HL-60 (cell line): ENCODE results near the gene TBC1D7.

ENCODE experiments used
- DNase-seq, 2 experiments: peaks; one replicate each; pipeline ENCODE4 v3.0.0-alpha.2; 2010 to 2020; ENCODE audit warnings: low read depth in 1 of 2, low spot score in 1 of 2
- H3K27ac ChIP-seq: fragments of 250-450 bp; sonication (Bioruptor Pico); replicated peaks from 2 replicates; pipeline ENCODE4 v1.5.1; 2020; ENCODE audit warnings: mild to moderate bottlenecking, moderate library complexity
- H3K27me3 ChIP-seq: fragments of 250-450 bp; sonication (Bioruptor Pico); 2 replicates; pipeline ENCODE4 v1.5.1; 2021; ENCODE audit warnings: mild to moderate bottlenecking, moderate library complexity; ENCODE audit not compliant: insufficient read depth, poor library complexity, severe bottlenecking
- H3K4me3 ChIP-seq: replicated peaks from 2 replicates; pipeline ENCODE4 v1.5.1; 2011; ENCODE audit warnings: mild to moderate bottlenecking, control low read depth, low read length; ENCODE audit not compliant: insufficient read depth
- GABPA ChIP-seq: IDR thresholded peaks from 2 replicates; pipeline ENCODE4 v1.6.1; 2012; ENCODE audit warnings: low read depth
- POLR2AphosphoS5 ChIP-seq: IDR thresholded peaks from 2 replicates; pipeline ENCODE4 v1.6.1; 2012; ENCODE audit warnings: low read depth
- SPI1 ChIP-seq: IDR thresholded peaks from 2 replicates; pipeline ENCODE4 v1.6.1; 2012; ENCODE audit warnings: low read depth, mild to moderate bottlenecking, borderline replicate concordance
- TF ChIP-seq, protein P1 (sequence below): IDR thresholded peaks from 2 replicates; pipeline ENCODE4 v1.6.1; 2012; ENCODE audit warnings: low read depth; ENCODE audit not compliant: insufficient replicate concordance
- TF ChIP-seq, protein P2 (sequence below): IDR thresholded peaks from one replicate; pipeline ENCODE4 v1.5.1; 2011; ENCODE audit warnings: low read length, control low read depth, inconsistent platforms; ENCODE audit not compliant: insufficient read depth

TBC1D7 gene

DNA sequence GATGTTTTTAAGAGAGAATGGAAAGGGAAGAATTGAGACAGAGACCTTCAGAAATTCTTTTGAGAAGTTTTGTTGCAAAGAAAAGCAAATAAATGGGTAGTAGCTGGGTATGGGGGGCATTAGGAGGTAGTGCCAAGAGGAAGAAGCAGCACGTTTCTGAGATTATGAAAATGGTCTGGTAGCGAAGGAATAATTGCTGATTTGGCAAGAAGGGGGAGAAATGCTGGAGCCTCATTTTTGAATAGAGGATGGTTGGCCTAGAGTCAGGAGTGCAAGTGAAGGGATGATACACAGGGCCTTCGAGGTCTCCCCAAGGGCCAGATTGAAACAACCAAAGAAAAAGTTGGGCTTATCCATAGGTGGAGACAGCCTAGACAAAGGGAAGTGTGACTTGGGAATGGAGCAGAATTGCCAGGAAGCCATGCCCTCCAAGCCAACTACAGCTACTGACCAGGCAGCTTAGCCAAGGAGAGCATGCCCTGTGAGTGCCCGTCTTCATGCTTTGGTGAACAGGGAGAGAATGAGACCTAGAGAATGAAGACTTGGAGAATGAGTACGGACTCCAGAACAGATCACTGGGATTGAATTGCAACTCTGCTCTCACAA lies 14.2 kb upstream of the TBC1D7 start:
- Histone ChIP-seq H3K4me3 (no peak overlapping the region), H3K27ac (no peak overlapping the region), H3K27me3 (no peaks in the 10 kb centered on the region)
- DNase-seq, result no peak
- TF ChIP-seq, protein P1, sequence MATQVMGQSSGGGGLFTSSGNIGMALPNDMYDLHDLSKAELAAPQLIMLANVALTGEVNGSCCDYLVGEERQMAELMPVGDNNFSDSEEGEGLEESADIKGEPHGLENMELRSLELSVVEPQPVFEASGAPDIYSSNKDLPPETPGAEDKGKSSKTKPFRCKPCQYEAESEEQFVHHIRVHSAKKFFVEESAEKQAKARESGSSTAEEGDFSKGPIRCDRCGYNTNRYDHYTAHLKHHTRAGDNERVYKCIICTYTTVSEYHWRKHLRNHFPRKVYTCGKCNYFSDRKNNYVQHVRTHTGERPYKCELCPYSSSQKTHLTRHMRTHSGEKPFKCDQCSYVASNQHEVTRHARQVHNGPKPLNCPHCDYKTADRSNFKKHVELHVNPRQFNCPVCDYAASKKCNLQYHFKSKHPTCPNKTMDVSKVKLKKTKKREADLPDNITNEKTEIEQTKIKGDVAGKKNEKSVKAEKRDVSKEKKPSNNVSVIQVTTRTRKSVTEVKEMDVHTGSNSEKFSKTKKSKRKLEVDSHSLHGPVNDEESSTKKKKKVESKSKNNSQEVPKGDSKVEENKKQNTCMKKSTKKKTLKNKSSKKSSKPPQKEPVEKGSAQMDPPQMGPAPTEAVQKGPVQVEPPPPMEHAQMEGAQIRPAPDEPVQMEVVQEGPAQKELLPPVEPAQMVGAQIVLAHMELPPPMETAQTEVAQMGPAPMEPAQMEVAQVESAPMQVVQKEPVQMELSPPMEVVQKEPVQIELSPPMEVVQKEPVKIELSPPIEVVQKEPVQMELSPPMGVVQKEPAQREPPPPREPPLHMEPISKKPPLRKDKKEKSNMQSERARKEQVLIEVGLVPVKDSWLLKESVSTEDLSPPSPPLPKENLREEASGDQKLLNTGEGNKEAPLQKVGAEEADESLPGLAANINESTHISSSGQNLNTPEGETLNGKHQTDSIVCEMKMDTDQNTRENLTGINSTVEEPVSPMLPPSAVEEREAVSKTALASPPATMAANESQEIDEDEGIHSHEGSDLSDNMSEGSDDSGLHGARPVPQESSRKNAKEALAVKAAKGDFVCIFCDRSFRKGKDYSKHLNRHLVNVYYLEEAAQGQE, result no peak
- TF ChIP-seq POLR2AphosphoS5 (no peak), SPI1 (no peak), GABPA (no peak)
- TF ChIP-seq, protein P2, sequence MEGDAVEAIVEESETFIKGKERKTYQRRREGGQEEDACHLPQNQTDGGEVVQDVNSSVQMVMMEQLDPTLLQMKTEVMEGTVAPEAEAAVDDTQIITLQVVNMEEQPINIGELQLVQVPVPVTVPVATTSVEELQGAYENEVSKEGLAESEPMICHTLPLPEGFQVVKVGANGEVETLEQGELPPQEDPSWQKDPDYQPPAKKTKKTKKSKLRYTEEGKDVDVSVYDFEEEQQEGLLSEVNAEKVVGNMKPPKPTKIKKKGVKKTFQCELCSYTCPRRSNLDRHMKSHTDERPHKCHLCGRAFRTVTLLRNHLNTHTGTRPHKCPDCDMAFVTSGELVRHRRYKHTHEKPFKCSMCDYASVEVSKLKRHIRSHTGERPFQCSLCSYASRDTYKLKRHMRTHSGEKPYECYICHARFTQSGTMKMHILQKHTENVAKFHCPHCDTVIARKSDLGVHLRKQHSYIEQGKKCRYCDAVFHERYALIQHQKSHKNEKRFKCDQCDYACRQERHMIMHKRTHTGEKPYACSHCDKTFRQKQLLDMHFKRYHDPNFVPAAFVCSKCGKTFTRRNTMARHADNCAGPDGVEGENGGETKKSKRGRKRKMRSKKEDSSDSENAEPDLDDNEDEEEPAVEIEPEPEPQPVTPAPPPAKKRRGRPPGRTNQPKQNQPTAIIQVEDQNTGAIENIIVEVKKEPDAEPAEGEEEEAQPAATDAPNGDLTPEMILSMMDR, result no peak

DNA sequence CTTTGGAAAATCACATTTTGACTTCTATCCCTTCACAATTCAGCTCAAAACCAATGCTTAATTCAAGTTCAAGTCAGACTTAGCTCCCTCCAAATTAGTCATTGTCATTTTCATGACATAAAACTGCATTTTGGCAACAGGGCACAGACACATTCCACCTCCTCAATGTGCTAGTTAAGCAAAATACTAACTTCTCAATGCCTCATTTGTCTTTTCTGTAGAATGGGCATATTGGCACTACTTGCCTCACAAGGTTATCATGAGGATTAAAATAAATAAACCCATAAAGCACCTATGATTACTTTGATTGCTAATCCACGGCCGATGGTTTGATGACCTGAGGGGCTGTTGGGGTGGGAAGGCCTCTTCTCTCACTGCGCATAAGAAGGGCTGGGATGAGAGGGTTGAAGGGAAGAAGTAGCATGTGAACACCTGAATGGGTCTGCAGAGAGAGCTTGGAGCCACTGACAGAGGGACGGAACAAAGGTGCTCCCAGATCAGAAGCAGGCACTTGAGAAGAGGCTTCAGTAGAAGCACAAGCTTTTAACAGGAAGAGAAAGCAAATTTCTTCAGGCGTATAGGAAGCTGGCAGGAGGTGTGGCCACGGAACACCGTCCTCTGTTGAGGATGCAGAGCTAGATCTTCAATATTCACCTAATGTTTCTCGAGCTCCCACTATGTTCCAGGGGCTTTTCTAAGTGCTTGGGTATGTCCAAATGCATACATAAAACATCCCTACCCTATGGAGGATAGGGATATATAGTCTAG lies 11.7 kb upstream of the TBC1D7 start:
- DNase-seq, result no peak
- TF ChIP-seq GABPA, result no peak
- TF ChIP-seq, protein P2, result no peak
- TF ChIP-seq POLR2AphosphoS5, result no peak
- TF ChIP-seq SPI1, result no peak
- TF ChIP-seq, protein P1, result no peak
- Histone ChIP-seq H3K4me3 (no peak overlapping the region), H3K27me3 (no peaks in the 10 kb centered on the region), H3K27ac (no peak overlapping the region)

DNA sequence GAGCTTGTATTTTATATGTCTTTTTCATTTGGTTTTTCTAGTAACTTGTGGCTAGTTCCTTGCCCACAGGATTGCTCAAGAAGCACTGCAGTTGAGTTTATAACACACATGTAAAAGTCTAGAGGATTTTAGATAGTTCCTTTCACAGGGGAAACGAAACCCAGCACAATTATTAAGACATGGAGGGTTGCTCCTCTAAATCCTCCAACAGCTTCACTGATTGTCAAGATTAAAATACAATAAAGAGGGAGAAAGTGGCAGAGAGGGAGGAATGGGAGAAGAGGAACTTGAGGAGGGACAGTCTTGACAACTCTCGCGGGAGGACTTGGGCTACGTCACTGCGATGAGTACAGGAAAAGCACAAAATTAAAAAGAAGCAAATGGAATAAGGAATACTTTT lies 9.7 kb upstream of the TBC1D7 start:
- H3K27ac ChIP-seq, result peak overlapping the region; percentile 81
- peak; percentile 27; the same call in 1 of the 2 replicates for TF ChIP-seq POLR2AphosphoS5
- TF ChIP-seq, protein P1, result peak; percentile 30
- peak; percentile 47; the same call in 1 of the 2 replicates for TF ChIP-seq SPI1
- TF ChIP-seq, protein P2, result no peak
- DNase-seq, result peak; percentile 68 to 79

More for the DNA sequence above, 9.7 kb upstream of the TBC1D7 start:
- Histone ChIP-seq H3K27me3 (no peaks in the 10 kb centered on the region), H3K4me3 (no peak overlapping the region)
